IPS-18a (cell line): ENCODE data around the gene HLA-DQA1.
"Not testable (repeated sequence)": the region's sequence is repeated elsewhere in the genome, so short reads cannot be mapped to it uniquely, and the experiment has no call there.

ENCODE experiments used
- H3K27ac ChIP-seq: one replicate; pipeline ENCODE4 v1.5.1; 2013; ENCODE audit warnings: low read length
- H3K27me3 ChIP-seq: one replicate; pipeline ENCODE4 v1.6.1; 2013; ENCODE audit warnings: mild to moderate bottlenecking, low read length; ENCODE audit not compliant: control insufficient read depth, insufficient read depth
- H3K36me3 ChIP-seq: one replicate; pipeline ENCODE4 v1.6.1; 2013; ENCODE audit warnings: low read depth, low read length; ENCODE audit not compliant: control insufficient read depth
- H3K4me1 ChIP-seq: one replicate; pipeline ENCODE4 v1.6.1; 2013; ENCODE audit warnings: low read depth, low read length; ENCODE audit not compliant: control insufficient read depth
- H3K4me3 ChIP-seq: one replicate; pipeline ENCODE4 v1.5.1; 2013; ENCODE audit warnings: low read length
- H3K9ac ChIP-seq: one replicate; pipeline ENCODE4 v1.6.1; 2013; ENCODE audit warnings: mild to moderate bottlenecking, low read length, moderate library complexity
- H3K9me3 ChIP-seq: one replicate; pipeline ENCODE4 v1.6.1; 2013; ENCODE audit warnings: low read depth, low read length; ENCODE audit not compliant: control insufficient read depth

Gene HLA-DQA1

GRCh38 chr6:32664354-32664753 lies 27.1 kb downstream of the HLA-DQA1 start:
- Histone ChIP-seq H3K9me3 (no peaks in the 10 kb centered on the region), H3K36me3 (no peaks in the 10 kb centered on the region), H3K4me3 (no peak overlapping the region), H3K27me3 (peaks cover 10% of the 10 kb centered on the region), H3K27ac (no peak overlapping the region), H3K4me1 (no peaks in the 10 kb centered on the region), H3K9ac (no peak overlapping the region)

- H3K4me3 ChIP-seq = peak overlapping the region; percentile 17
- H3K9ac ChIP-seq = no peak overlapping the region
- no peaks in the 10 kb centered on the region for H3K9me3 ChIP-seq
- H3K27me3 ChIP-seq = peaks cover 10% of the 10 kb centered on the region
- no peaks in the 10 kb centered on the region for H3K36me3 ChIP-seq
- H3K4me1 ChIP-seq = no peaks in the 10 kb centered on the region
- no peak overlapping the region for H3K27ac ChIP-seq
Measured at GRCh38 chr6:32664827-32665362, 27.7 kb downstream of the HLA-DQA1 start.

GRCh38 chr6:32665661-32666060 lies 28.5 kb downstream of the HLA-DQA1 start:
- Histone ChIP-seq H3K9ac (no peak overlapping the region), H3K36me3 (no peaks in the 10 kb centered on the region), H3K4me3 (no peak overlapping the region), H3K27ac (no peak overlapping the region), H3K9me3 (no peaks in the 10 kb centered on the region), H3K4me1 (no peaks in the 10 kb centered on the region), H3K27me3 (peaks cover 10% of the 10 kb centered on the region)

GRCh38 chr6:32666420-32667300 lies 29.5 kb downstream of the HLA-DQA1 start, which contains the start of gene HLA-DQB1:
Gene HLA-DQB1, minus strand, starts transcription at chr6:32666657. Its CDS starts 50 bp downstream, at chr6:32666607.
- no peaks in the 10 kb centered on the region for H3K9me3 ChIP-seq
- H3K9ac ChIP-seq = no peak within 1 kb of the TSS
- no peak within 1 kb of the TSS for H3K4me3 ChIP-seq
- H3K27me3 ChIP-seq = peaks cover 10% of the 10 kb centered on the region
- H3K27ac ChIP-seq = no peak within 1 kb of the TSS
- H3K4me1 ChIP-seq = no peaks in the 10 kb centered on the region
- H3K36me3 ChIP-seq = no peaks in the 10 kb centered on the region

- H3K4me1 ChIP-seq = no peaks in the 10 kb centered on the region
- peaks cover 10% of the 10 kb centered on the region for H3K27me3 ChIP-seq
- no peaks in the 10 kb centered on the region for H3K36me3 ChIP-seq
- H3K4me3 ChIP-seq = no peak overlapping the region
- no peak overlapping the region for H3K9ac ChIP-seq
- H3K9me3 ChIP-seq = no peaks in the 10 kb centered on the region
- no peak overlapping the region for H3K27ac ChIP-seq
Measured at GRCh38 chr6:32668226-32668747, 31.1 kb downstream of the HLA-DQA1 start.

GRCh38 chr6:32669240-32669639 lies 32.0 kb downstream of the HLA-DQA1 start:
- no peaks in the 10 kb centered on the region for H3K9me3 ChIP-seq
- peaks cover 10% of the 10 kb centered on the region for H3K27me3 ChIP-seq
- no peak overlapping the region for H3K4me3 ChIP-seq
- H3K4me1 ChIP-seq = no peaks in the 10 kb centered on the region
- no peak overlapping the region for H3K27ac ChIP-seq
- H3K36me3 ChIP-seq = no peaks in the 10 kb centered on the region
- no peak overlapping the region for H3K9ac ChIP-seq

GRCh38 chr6:32669893-32670292 lies 32.7 kb downstream of the HLA-DQA1 start:
- Histone ChIP-seq H3K36me3 (no peaks in the 10 kb centered on the region), H3K9ac (no peak overlapping the region), H3K27ac (no peak overlapping the region), H3K4me1 (no peaks in the 10 kb centered on the region), H3K4me3 (no peak overlapping the region), H3K9me3 (no peaks in the 10 kb centered on the region), H3K27me3 (peaks cover 10% of the 10 kb centered on the region)

- H3K27me3 ChIP-seq, H3K9me3 ChIP-seq, H3K4me3 ChIP-seq, H3K4me1 ChIP-seq, H3K36me3 ChIP-seq, H3K9ac ChIP-seq, H3K27ac ChIP-seq: not testable (repeated sequence)
Measured at GRCh38 chr6:32671908-32672307, 34.7 kb downstream of the HLA-DQA1 start.

- not testable (repeated sequence) for H3K9ac ChIP-seq, H3K27ac ChIP-seq, H3K36me3 ChIP-seq, H3K9me3 ChIP-seq, H3K4me1 ChIP-seq, H3K27me3 ChIP-seq, H3K4me3 ChIP-seq
Measured at GRCh38 chr6:32674123-32674522, 36.9 kb downstream of the HLA-DQA1 start.

- H3K9me3 ChIP-seq = no peaks in the 10 kb centered on the region
- H3K27ac ChIP-seq = no peak overlapping the region
- H3K4me1 ChIP-seq = no peaks in the 10 kb centered on the region
- no peak overlapping the region for H3K9ac ChIP-seq
- H3K36me3 ChIP-seq = no peaks in the 10 kb centered on the region
- no peak overlapping the region for H3K4me3 ChIP-seq
- H3K27me3 ChIP-seq = no peaks in the 10 kb centered on the region
Measured at GRCh38 chr6:32679492-32679891, 42.3 kb downstream of the HLA-DQA1 start.

GRCh38 chr6:32680055-32680454 lies 42.8 kb downstream of the HLA-DQA1 start:
- Histone ChIP-seq H3K27ac (no peak overlapping the region), H3K4me1 (no peaks in the 10 kb centered on the region), H3K9me3 (no peaks in the 10 kb centered on the region), H3K36me3 (no peaks in the 10 kb centered on the region), H3K9ac (no peak overlapping the region), H3K4me3 (no peak overlapping the region), H3K27me3 (no peaks in the 10 kb centered on the region)

GRCh38 chr6:32684246-32684645 lies 47.0 kb downstream of the HLA-DQA1 start:
- Histone ChIP-seq H3K36me3 (no peaks in the 10 kb centered on the region), H3K9me3 (no peaks in the 10 kb centered on the region), H3K9ac (no peak overlapping the region), H3K27me3 (no peaks in the 10 kb centered on the region), H3K4me3 (no peak overlapping the region), H3K27ac (no peak overlapping the region), H3K4me1 (no peaks in the 10 kb centered on the region)
